Measurements from ENCODE around the gene CAMTA1. TPM values are rescaled to one million over a fixed set of nuclear protein-coding genes. Genes with fewer than 3 reads are reported as not detected.

Gene CAMTA1
- polyA plus RNA-seq, 1 experiment: 23.1 TPM

DNA sequence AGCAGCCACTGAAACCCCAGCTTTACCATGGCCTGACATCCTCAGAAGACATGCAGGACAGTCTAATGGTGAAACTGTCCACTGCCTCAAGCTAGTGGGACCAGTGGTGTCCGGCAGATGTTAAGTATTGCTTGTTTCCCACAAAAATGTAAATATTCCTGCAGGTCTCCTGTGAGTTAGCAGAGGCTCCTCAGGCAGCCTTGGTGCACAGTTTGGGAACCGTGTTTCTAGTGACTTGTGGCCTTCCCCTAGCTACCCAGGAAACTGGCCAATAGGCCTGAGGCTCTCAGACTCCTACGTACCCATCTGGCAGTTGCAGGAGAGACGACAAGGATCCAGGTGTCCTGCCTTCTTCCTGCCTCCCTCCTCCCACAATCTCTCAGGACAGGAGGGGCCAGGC lies 142.4 kb downstream of the CAMTA1 start:
- DNase-seq (ENCODE audit: low read depth): no peak
- ChIA-PET POLR2A (no interaction called here), CTCF (no interaction called here)
- Histone ChIP-seq H3K27me3 (ENCODE audit: control insufficient read depth, insufficient read depth, low read length) (no peaks in the 10 kb centered on the region; the same call in 1 of the 2 replicates), H3K4me3 (ENCODE audit: low read depth, low read length) (no peak overlapping the region), H3K36me3 (ENCODE audit: control insufficient read depth, insufficient read depth, low read length) (no peaks in the 10 kb centered on the region)
- TF ChIP-seq, protein P1, sequence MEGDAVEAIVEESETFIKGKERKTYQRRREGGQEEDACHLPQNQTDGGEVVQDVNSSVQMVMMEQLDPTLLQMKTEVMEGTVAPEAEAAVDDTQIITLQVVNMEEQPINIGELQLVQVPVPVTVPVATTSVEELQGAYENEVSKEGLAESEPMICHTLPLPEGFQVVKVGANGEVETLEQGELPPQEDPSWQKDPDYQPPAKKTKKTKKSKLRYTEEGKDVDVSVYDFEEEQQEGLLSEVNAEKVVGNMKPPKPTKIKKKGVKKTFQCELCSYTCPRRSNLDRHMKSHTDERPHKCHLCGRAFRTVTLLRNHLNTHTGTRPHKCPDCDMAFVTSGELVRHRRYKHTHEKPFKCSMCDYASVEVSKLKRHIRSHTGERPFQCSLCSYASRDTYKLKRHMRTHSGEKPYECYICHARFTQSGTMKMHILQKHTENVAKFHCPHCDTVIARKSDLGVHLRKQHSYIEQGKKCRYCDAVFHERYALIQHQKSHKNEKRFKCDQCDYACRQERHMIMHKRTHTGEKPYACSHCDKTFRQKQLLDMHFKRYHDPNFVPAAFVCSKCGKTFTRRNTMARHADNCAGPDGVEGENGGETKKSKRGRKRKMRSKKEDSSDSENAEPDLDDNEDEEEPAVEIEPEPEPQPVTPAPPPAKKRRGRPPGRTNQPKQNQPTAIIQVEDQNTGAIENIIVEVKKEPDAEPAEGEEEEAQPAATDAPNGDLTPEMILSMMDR (IDR thresholded peaks at IDR 0.05; ENCODE audit: insufficient read depth, low read depth, low read length): no peak

- POLR2A ChIA-PET: no interaction called here
- CTCF ChIA-PET: interaction anchor here (0.8 kb wide), 1 partner anchor 209 kb away, joined by 3 read pairs; no protein-coding TSS in a partner anchor
These were observed 143.0 kb downstream of the CAMTA1 start for GRCh38 chr1:6928106-6928885.

GRCh38 chr1:6930732-6931300 lies 145.6 kb downstream of the CAMTA1 start:
- Histone ChIP-seq H3K27me3 (ENCODE audit: control insufficient read depth, insufficient read depth, low read length) (peaks cover 5% of the 10 kb centered on the region), H3K36me3 (ENCODE audit: control insufficient read depth, insufficient read depth, low read length) (no peaks in the 10 kb centered on the region), H3K4me3 (ENCODE audit: low read depth, low read length) (no peak overlapping the region)
- CTCF ChIA-PET: interaction anchor here (0.6 to 1.0 kb wide), 2 partner anchors 11 to 58 kb away, joined by 3 read pairs; no protein-coding TSS in a partner anchor
- POLR2A ChIA-PET: no interaction called here
- TF ChIP-seq, protein P1 (IDR thresholded peaks at IDR 0.05; ENCODE audit: insufficient read depth, low read depth, low read length): no peak
- no peak for DNase-seq (ENCODE audit: low read depth)

More at GRCh38 chr1:6928106-6928885, 143.0 kb downstream of the CAMTA1 start:
- DNase-seq (ENCODE audit: low read depth): no peak
- Histone ChIP-seq H3K27me3 (ENCODE audit: control insufficient read depth, insufficient read depth, low read length) (no peaks in the 10 kb centered on the region; the same call in 1 of the 2 replicates), H3K4me3 (ENCODE audit: low read depth, low read length) (no peak overlapping the region), H3K36me3 (ENCODE audit: control insufficient read depth, insufficient read depth, low read length) (no peaks in the 10 kb centered on the region)
- TF ChIP-seq, protein P1 (IDR thresholded peaks at IDR 0.05; ENCODE audit: insufficient read depth, low read depth, low read length): no peak

GRCh38 chr1:6935361-6935883 lies 150.2 kb downstream of the CAMTA1 start:
- TF ChIP-seq, protein P1 (IDR thresholded peaks at IDR 0.05; ENCODE audit: insufficient read depth, low read depth, low read length): no peak
- H3K4me3 ChIP-seq (ENCODE audit: low read depth, low read length): no peak overlapping the region
- peaks cover 12% of the 10 kb centered on the region for H3K27me3 ChIP-seq (ENCODE audit: control insufficient read depth, insufficient read depth, low read length)
- CTCF ChIA-PET: no interaction called here
- no peak for DNase-seq (ENCODE audit: low read depth)
- H3K36me3 ChIP-seq (ENCODE audit: control insufficient read depth, insufficient read depth, low read length): no peaks in the 10 kb centered on the region
- POLR2A ChIA-PET: no interaction called here

- DNase-seq (ENCODE audit: low read depth): no peak
- TF ChIP-seq, protein P1 (IDR thresholded peaks at IDR 0.05; ENCODE audit: insufficient read depth, low read depth, low read length): no peak
- ChIA-PET POLR2A (no interaction called here), CTCF (no interaction called here)
- Histone ChIP-seq H3K27me3 (ENCODE audit: control insufficient read depth, insufficient read depth, low read length) (peaks cover 12% of the 10 kb centered on the region), H3K36me3 (ENCODE audit: control insufficient read depth, insufficient read depth, low read length) (no peaks in the 10 kb centered on the region), H3K4me3 (ENCODE audit: low read depth, low read length) (no peak overlapping the region)
These were observed 150.8 kb downstream of the CAMTA1 start for GRCh38 chr1:6935911-6936690.
